H1 (cell line): ENCODE data around the gene LSM2. TPM values are rescaled to one million over a fixed set of nuclear protein-coding genes. Genes with fewer than 3 reads are reported as not detected.

Experiments used
- CTCF ChIA-PET: fragments of 300-600 bp; sonication (Branson Sonifier 250); formaldehyde crosslinking; loops from one replicate; lab custom pipeline; 2021; ENCODE audit not compliant: partially characterized antibody; lab: Charles Lee
- POLR2A ChIA-PET: fragments of 300-600 bp; sonication (Branson Sonifier 250); formaldehyde crosslinking; loops from one replicate; lab custom pipeline; 2021; ENCODE audit warnings: inconsistent platforms; ENCODE audit not compliant: partially characterized antibody; lab: Charles Lee
- DNase-seq, 2 experiments: peaks; one replicate each; pipeline versions ENCODE4 v3.0.0 to v3.0.0-alpha.2; 2010 to 2022; ENCODE audit warnings: low spot score in 2 of 2, low read depth in 1 of 2, mixed read lengths in 1 of 2
- FAIRE-seq: peaks from 2 replicates; lab custom pipeline; 2011; peaks lifted over from hg19 to GRCh38; lab: Jason Lieb, UNC
- H2AFZ ChIP-seq: 2 replicates; pipeline ENCODE4 v1.8.1; 2012; ENCODE audit warnings: low read length, inconsistent platforms
- H2AK5ac ChIP-seq: 2 replicates; pipeline ENCODE4 v1.6.1; 2013; ENCODE audit warnings: low read depth, low read length
- H2BK120ac ChIP-seq: replicated peaks from 2 replicates; pipeline ENCODE3; 2013; ENCODE audit warnings: low read depth, low read length, inconsistent platforms
- H2BK12ac ChIP-seq: 2 replicates; pipeline ENCODE4 v1.6.1; 2013; ENCODE audit warnings: low read depth, low read length
- H2BK15ac ChIP-seq: 2 replicates; pipeline ENCODE4 v1.6.1; 2013; ENCODE audit warnings: low read length
- H2BK20ac ChIP-seq: 2 replicates; pipeline ENCODE4 v1.6.1; 2013; ENCODE audit warnings: low read length
- H2BK5ac ChIP-seq: 2 replicates; pipeline ENCODE4 v1.6.1; 2013; ENCODE audit warnings: low read depth, low read length
- H3K14ac ChIP-seq: 2 replicates; pipeline ENCODE4 v1.6.1; 2013; ENCODE audit warnings: inconsistent platforms; ENCODE audit not compliant: insufficient read length
- H3K18ac ChIP-seq: 2 replicates; pipeline ENCODE4 v1.6.1; 2013; ENCODE audit warnings: low read length; ENCODE audit errors: extremely low read depth
- H3K23ac ChIP-seq: 2 replicates; pipeline ENCODE4 v1.6.1; 2013; ENCODE audit warnings: inconsistent platforms; ENCODE audit not compliant: insufficient read length
- H3K23me2 ChIP-seq: 2 replicates; pipeline ENCODE4 v1.6.1; 2013; ENCODE audit warnings: low read depth, low read length
- H3K27ac ChIP-seq: 2 replicates; pipeline ENCODE4 v1.6.1; 2011; ENCODE audit warnings: low read depth, low read length, inconsistent platforms
- H3K27me3 ChIP-seq, 4 experiments: replicated peaks in 1 of 4; 1 replicate in 1 of 4; 2 replicates in 3 of 4; pipeline versions ENCODE4 v1.6.1 to v1.8.1; 2011 to 2013; ENCODE audit warnings: low read length in 3 of 4, mild to moderate bottlenecking in 3 of 4, inconsistent platforms in 2 of 4, mixed read lengths in 2 of 4, moderate library complexity in 1 of 4; ENCODE audit not compliant: control insufficient read depth in 3 of 4, insufficient read depth in 3 of 4; ENCODE audit errors: extremely low read depth in 1 of 4
- H3K36me3 ChIP-seq, 4 experiments: 2 replicates each; pipeline versions ENCODE4 v1.6.1 to v1.8.1; 2011 to 2013; ENCODE audit warnings: mild to moderate bottlenecking in 4 of 4, low read length in 3 of 4, moderate library complexity in 2 of 4, control low read depth in 1 of 4, inconsistent platforms in 1 of 4; ENCODE audit not compliant: insufficient read depth in 4 of 4, control insufficient read depth in 2 of 4
- H3K4ac ChIP-seq: replicated peaks from 2 replicates; pipeline ENCODE3; 2013; ENCODE audit warnings: low read length, low read depth, mixed read lengths, inconsistent platforms; ENCODE audit not compliant: insufficient read length
- H3K4me1 ChIP-seq, 4 experiments: replicated peaks in 1 of 4; 1 replicate in 1 of 4; 2 replicates in 3 of 4; pipeline versions ENCODE4 v1.6.1 to v1.8.1; 2011 to 2013; ENCODE audit warnings: low read length in 3 of 4, inconsistent platforms in 2 of 4, mixed read lengths in 1 of 4; ENCODE audit not compliant: insufficient read depth in 4 of 4, control insufficient read depth in 3 of 4
- H3K4me2 ChIP-seq, 2 experiments: 2 replicates each; pipeline versions ENCODE4 v1.6.1 to v1.8.1; 2011 to 2013; ENCODE audit warnings: low read depth in 2 of 2, low read length in 2 of 2, control low read depth in 1 of 2, inconsistent platforms in 1 of 2, mild to moderate bottlenecking in 1 of 2; ENCODE audit not compliant: insufficient read depth in 1 of 2
- H3K4me3 ChIP-seq, 4 experiments: fragments of 200-600, 300-600 bp in 1 of 4; sonication (generic), shearing (Covaris generic), sonication (Bioruptor Twin) in 1 of 4; 2 replicates each; pipeline versions ENCODE4 v1.5.1 to v1.8.1; 2011 to 2016; ENCODE audit warnings: low read length in 4 of 4, low read depth in 3 of 4, control low read depth in 2 of 4, inconsistent platforms in 2 of 4, mild to moderate bottlenecking in 2 of 4, mixed read lengths in 1 of 4, moderate library complexity in 1 of 4; ENCODE audit not compliant: insufficient read depth in 2 of 4; ENCODE audit errors: extremely low read depth in 1 of 4
- H3K56ac ChIP-seq: replicated peaks from 2 replicates; pipeline ENCODE3; 2013; ENCODE audit warnings: low read depth, mild to moderate bottlenecking, mixed read lengths, low read length, inconsistent platforms; ENCODE audit not compliant: insufficient read length
- H3K79me1 ChIP-seq: 2 replicates; pipeline ENCODE4 v1.6.1; 2013; ENCODE audit warnings: low read depth, low read length, control low read depth
- H3K79me2 ChIP-seq, 2 experiments: 2 replicates each; pipeline versions ENCODE4 v1.6.1 to v1.8.1; 2012 to 2013; ENCODE audit warnings: low read length in 2 of 2, mild to moderate bottlenecking in 2 of 2, inconsistent platforms in 1 of 2; ENCODE audit not compliant: insufficient read depth in 2 of 2, control insufficient read depth in 1 of 2
- H3K9ac ChIP-seq, 4 experiments: replicated peaks in 1 of 4; 1 replicate in 1 of 4; 2 replicates in 3 of 4; pipeline versions ENCODE4 v1.6.1 to v1.8.1; 2011 to 2013; ENCODE audit warnings: low read depth in 3 of 4, low read length in 3 of 4, control low read depth in 2 of 4, mild to moderate bottlenecking in 2 of 4, moderate library complexity in 2 of 4, inconsistent platforms in 1 of 4; ENCODE audit errors: extremely low read depth in 1 of 4
- H3K9me3 ChIP-seq, 2 experiments: 2 replicates each; pipeline versions ENCODE4 v1.6.1 to v1.8.1; 2012 to 2013; ENCODE audit warnings: mild to moderate bottlenecking in 2 of 2, moderate library complexity in 2 of 2, control low read depth in 1 of 2, inconsistent platforms in 1 of 2, low read depth in 1 of 2, low read length in 1 of 2, mixed read lengths in 1 of 2; ENCODE audit not compliant: insufficient read depth in 2 of 2
- H4K20me1 ChIP-seq, 2 experiments: replicated peaks in 1 of 2; 2 replicates each; pipeline versions ENCODE3 to v1.8.1; 2011 to 2013; ENCODE audit warnings: inconsistent platforms in 2 of 2, low read length in 2 of 2, mild to moderate bottlenecking in 1 of 2; ENCODE audit not compliant: insufficient read depth in 2 of 2, control insufficient read depth in 1 of 2
- H4K5ac ChIP-seq: 2 replicates; pipeline ENCODE4 v1.6.1; 2013; ENCODE audit warnings: low read length, low read depth, mixed read lengths, inconsistent platforms; ENCODE audit not compliant: insufficient read length
- H4K8ac ChIP-seq: 2 replicates; pipeline ENCODE4 v1.8.0; 2013; ENCODE audit warnings: mild to moderate bottlenecking, moderate library complexity, low read length, inconsistent platforms; ENCODE audit not compliant: insufficient read depth; ENCODE audit errors: extremely low read depth
- H4K91ac ChIP-seq: replicated peaks from 2 replicates; pipeline ENCODE3; 2013; ENCODE audit warnings: low read length, mixed read lengths, inconsistent platforms; ENCODE audit not compliant: insufficient read length
- BRCA1 ChIP-seq: IDR thresholded peaks from 2 replicates; pipeline ENCODE4 v1.6.1; 2012; ENCODE audit warnings: low read depth, low read length, improper control_type of control experiment
- CBX8 ChIP-seq: fragments of 300-800, 300-1000 bp; sonication (generic); IDR thresholded peaks from 2 replicates; pipeline ENCODE4 v1.7.1; 2016; ENCODE audit warnings: low read depth, low read length, borderline replicate concordance
- EP300 ChIP-seq, 2 experiments: IDR thresholded peaks; 1 replicate in 1 of 2; 2 replicates in 1 of 2; pipeline ENCODE4 v1.6.1; 2011 to 2012; ENCODE audit warnings: low read depth in 2 of 2, low read length in 2 of 2, mild to moderate bottlenecking in 2 of 2, borderline replicate concordance in 1 of 2, inconsistent platforms in 1 of 2, moderate library complexity in 1 of 2
- EZH2 ChIP-seq: fragments of 200-600 bp; sonication (generic); IDR thresholded peaks from 2 replicates; pipeline ENCODE4 v1.7.1; 2012; ENCODE audit warnings: low read depth, mild to moderate bottlenecking, moderate library complexity, low read length, inconsistent platforms; ENCODE audit not compliant: severe bottlenecking
- FOSL1 ChIP-seq: IDR thresholded peaks from 2 replicates; pipeline ENCODE4 v1.6.1; 2011; ENCODE audit warnings: mild to moderate bottlenecking, low read depth, low read length, moderate library complexity; ENCODE audit not compliant: insufficient read depth
- GABPA ChIP-seq: IDR thresholded peaks from 2 replicates; pipeline ENCODE4 v1.6.1; 2011; ENCODE audit warnings: mild to moderate bottlenecking, low read length, moderate library complexity, borderline replicate concordance; ENCODE audit not compliant: insufficient read depth
- POLR2A ChIP-seq, 2 experiments: IDR thresholded peaks; 1 replicate in 1 of 2; 2 replicates in 1 of 2; pipeline ENCODE4 v1.6.1; 2011; ENCODE audit warnings: low read depth in 2 of 2, low read length in 2 of 2, mild to moderate bottlenecking in 2 of 2; ENCODE audit errors: control extremely low read depth in 1 of 2
- POLR2AphosphoS5 ChIP-seq: IDR thresholded peaks from 2 replicates; pipeline ENCODE4 v1.6.1; 2011; ENCODE audit warnings: low read depth, low read length
- SAP30 ChIP-seq: fragments of 300-600 bp; sonication (generic); IDR thresholded peaks from 2 replicates; pipeline ENCODE4 v1.7.1; 2012; ENCODE audit warnings: low read length, moderate library complexity, mild to moderate bottlenecking, inconsistent platforms; ENCODE audit not compliant: insufficient read depth, insufficient replicate concordance
- SP4 ChIP-seq: IDR thresholded peaks from 2 replicates; pipeline ENCODE4 v1.6.1; 2012; ENCODE audit warnings: low read length, inconsistent platforms
- SRF ChIP-seq: IDR thresholded peaks from 2 replicates; pipeline ENCODE4 v1.6.1; 2011; ENCODE audit warnings: mild to moderate bottlenecking, low read depth, low read length, moderate library complexity
- TAF7 ChIP-seq: optimal IDR thresholded peaks from 2 replicates; pipeline ENCODE3; 2011; ENCODE audit warnings: low read depth, mild to moderate bottlenecking, inconsistent platforms, low read length, moderate library complexity, borderline replicate concordance
- WGBS, 2 experiments: shearing (Covaris generic) in 1 of 2; methylation state at CpG; one replicate each; pipeline versions ENCODE4 v1.1.6 to v1.1.7; 2013 to 2015; ENCODE audit warnings: low lambda C conversion rate in 2 of 2, mixed read lengths in 2 of 2, inconsistent platforms in 1 of 2, low coverage in 1 of 2, missing lambda C conversion rate in 1 of 2; ENCODE audit not compliant: insufficient replicate concordance in 2 of 2, insufficient coverage in 1 of 2, insufficient read length in 1 of 2; ENCODE audit errors: extremely low coverage in 1 of 2, missing lambda C conversion rate in 1 of 2; 5-methylcytosine and 5-hydroxymethylcytosine counted together
- polyA plus RNA-seq, 7 experiments: library from polyadenylated mRNA; depleted of rRNA in 3 of 7; stranded (reverse) in 5 of 7; unstranded in 2 of 7; fragments of >200 nt in 5 of 7; fragments of 200-250 nt in 2 of 7; gene quantifications; 1 replicate in 5 of 7; 2 replicates in 1 of 7; 4 replicates in 1 of 7; pipeline versions ENCODE4 v1.2.1 to v1.2.3, GENCODE V29; 2011 to 2013; ENCODE audit warnings: missing spikeins in 2 of 7, mixed read lengths in 2 of 7
- total RNA-seq: library from RNA; stranded (reverse); fragmentation: NEBNext Ultra II Directional; extraction: Animal tissue kit (Norgen Biotek cat#: 25700); gene quantifications from 2 replicates; pipeline ENCODE4 v1.2.1, GENCODE V29; 2021
- TF ChIP-seq, protein P1 (sequence below): IDR thresholded peaks from 2 replicates; pipeline ENCODE4 v1.6.1; 2012; ENCODE audit warnings: inconsistent platforms

LSM2 gene
- total and polyA plus RNA-seq, 2 of the 8 experiments (the other 6 are each of a cell fraction or from before 2014, with no cell fraction given): 127 to 168 TPM

DNA sequence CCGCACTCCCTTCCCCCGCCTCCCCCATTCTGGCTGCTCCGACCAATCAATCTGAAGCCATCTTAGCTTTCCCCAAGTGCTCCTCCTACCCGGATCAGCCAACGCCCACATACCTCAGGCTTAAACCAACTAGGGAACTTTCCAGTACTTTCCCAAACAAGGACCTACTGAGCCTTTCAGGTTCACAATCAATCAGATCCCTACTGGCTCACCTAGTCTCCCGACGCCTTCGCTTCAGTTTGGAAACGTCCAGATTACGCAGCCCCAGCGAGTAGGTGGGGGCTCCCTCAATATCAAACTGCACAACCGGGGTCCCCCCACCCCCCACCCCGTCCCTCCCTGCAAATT, 7.9 kb upstream of the LSM2 start:
- peak; percentile 81 to 89 for DNase-seq
- peak overlapping the region; percentile 29 to 67 (median 48) for H3K4me3 ChIP-seq
- no peak overlapping the region; the same call in 1 of the 2 replicates for H3K18ac ChIP-seq
- H2BK5ac ChIP-seq: peak overlapping the region; percentile 55; the same call in 1 of the 2 replicates
- H3K79me1 ChIP-seq: peaks cover 2% of the 10 kb centered on the region; the same call in 1 of the 2 replicates
- H3K9ac ChIP-seq: peak overlapping the region in 2 of 4 experiments; percentile 45 to 52; a peak in 2 of 7 replicates
- no peak overlapping the region for H3K56ac ChIP-seq
- H3K9me3 ChIP-seq: no peaks in the 10 kb centered on the region
- H2BK120ac ChIP-seq: no peak overlapping the region
- no peak overlapping the region for H2BK15ac ChIP-seq
- H3K79me2 ChIP-seq: peaks cover 0 to 5% of the 10 kb centered on the region in 2 experiments; a peak in 1 of 4 replicates
- H2AFZ ChIP-seq: no peak overlapping the region
- no peak overlapping the region for H3K14ac ChIP-seq
- H3K27me3 ChIP-seq: no peaks in the 10 kb centered on the region
- H3K23me2 ChIP-seq: peaks cover 8% of the 10 kb centered on the region
- WGBS, 2 experiments: 0% methylated on average over 9 of the region's 13 CpGs; no CpG with 5 or more reads in 1 of the 2 experiments
- POLR2A ChIA-PET: interaction anchor here (0.6 to 6.3 kb wide), 26 partner anchors 9 to 274 kb away, joined by 3 to 119 read pairs (median 4); partner anchors contain the start of genes BAG6, C6orf47, DDAH2 and DDX39B
- no peak overlapping the region for H4K5ac ChIP-seq
- no peak overlapping the region for H3K23ac ChIP-seq
- H4K8ac ChIP-seq: 0 out of 2 replicates have a peak overlapping the region, but pooled peaks have one; percentile 42
- H2BK20ac ChIP-seq: no peak overlapping the region
- H3K4me1 ChIP-seq: peaks cover 0 to 5% (median 3%) of the 10 kb centered on the region in 4 experiments; a peak in 5 of 7 replicates
- H3K4me2 ChIP-seq: peak overlapping the region; percentile 71 to 95
- H3K36me3 ChIP-seq: no peaks in the 10 kb centered on the region
- H2AK5ac ChIP-seq: no peak overlapping the region
- no peaks in the 10 kb centered on the region for H4K20me1 ChIP-seq
- H4K91ac ChIP-seq: no peak overlapping the region
- H3K27ac ChIP-seq: peak overlapping the region; percentile 37; the same call in 1 of the 2 replicates
- no peak overlapping the region for H3K4ac ChIP-seq
- CTCF ChIA-PET: interaction anchor here (1.0 to 3.6 kb wide), 3 partner anchors 9 to 17 kb away, joined by 3 to 28 read pairs (median 6); partner anchors contain the start of gene VARS1
- no peak overlapping the region for H2BK12ac ChIP-seq
- no peak for FAIRE-seq
- TF ChIP-seq TAF7 (no peak), POLR2AphosphoS5 (peak; percentile 64), CBX8 (no peak), SP4 (no peak), FOSL1 (no peak), EP300 (IDR thresholded peaks at IDR 0.05; ENCODE audit: borderline replicate concordance in 1 of 2, low read depth in 2 of 2, low read length in 2 of 2) (no peak), SAP30 (peak; percentile 47), EZH2 (no peak), POLR2A (IDR thresholded peaks at IDR 0.05; ENCODE audit: control extremely low read depth in 1 of 2, low read depth in 2 of 2, low read length in 2 of 2) (peak; percentile 36 to 58; a peak in 2 of 3 replicates), GABPA (no peak), BRCA1 (no peak), SRF (peak; percentile 77)
- TF ChIP-seq, protein P1, sequence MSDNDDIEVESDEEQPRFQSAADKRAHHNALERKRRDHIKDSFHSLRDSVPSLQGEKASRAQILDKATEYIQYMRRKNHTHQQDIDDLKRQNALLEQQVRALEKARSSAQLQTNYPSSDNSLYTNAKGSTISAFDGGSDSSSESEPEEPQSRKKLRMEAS: no peak
